Sciatic nerve (tissue), 2 donors: ENCODE measurements around the gene QPCT. TPM values are rescaled to one million over a fixed set of nuclear protein-coding genes. Genes with fewer than 3 reads are reported as not detected.
"Not testable (repeated sequence)": the region's sequence is repeated elsewhere in the genome, so short reads cannot be mapped to it uniquely, and the experiment has no call there.

Experiments used
- ATAC-seq: fragments of 200-7000 bp; cut with Tn5 transposase; one replicate; pipeline ENCODE4 v1.9.1; 2020; ENCODE audit warnings: mild to moderate bottlenecking, moderate library complexity
- DNase-seq: peaks from one replicate; pipeline ENCODE4 v3.0.0-alpha.2; 2020; ENCODE audit warnings: low spot score
- intact Hi-C: fragments of 100-400 bp; cut with DNase I; formaldehyde crosslinking; loops from one replicate; pipeline ENCODE4 v1.14.2; 2022
- total RNA-seq: library from RNA; stranded (reverse); fragmentation: NEBNext Ultra II Directional; extraction: Animal tissue kit (Norgen Biotek cat#: 25700); gene quantifications from one replicate; pipeline ENCODE4 v1.2.1, GENCODE V29; 2021
- donor health status: DM: no; HTN: no; CAD: no.
- donor health status: DM: no; HTN: no; CAD: no.

Gene QPCT
- total RNA-seq, 1 donor from 2014 or later: 4.8 TPM

DNA sequence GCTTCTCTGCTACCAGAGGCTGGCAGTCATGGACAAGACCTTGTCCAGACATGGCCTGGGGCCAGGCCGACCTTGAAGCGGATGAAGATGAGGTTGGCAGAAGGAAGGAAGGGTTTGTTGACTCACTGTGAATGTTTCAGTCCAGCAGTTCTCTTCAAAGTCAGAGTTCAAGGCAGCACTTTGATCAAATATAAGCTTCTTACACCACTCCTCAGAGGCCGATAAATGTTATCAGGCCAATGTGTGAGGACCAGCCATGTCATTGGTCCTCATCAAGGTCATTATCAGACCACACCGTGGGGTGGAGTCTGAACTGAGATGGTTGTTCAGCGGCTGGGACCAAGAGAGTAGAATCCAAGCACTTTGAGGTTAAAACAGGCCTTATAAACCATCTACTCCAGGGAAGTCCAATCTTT, 35.5 kb downstream of the QPCT start:
- ATAC-seq (no peak), DNase-seq (no peak)
- intact Hi-C loops: no loop called here

DNA sequence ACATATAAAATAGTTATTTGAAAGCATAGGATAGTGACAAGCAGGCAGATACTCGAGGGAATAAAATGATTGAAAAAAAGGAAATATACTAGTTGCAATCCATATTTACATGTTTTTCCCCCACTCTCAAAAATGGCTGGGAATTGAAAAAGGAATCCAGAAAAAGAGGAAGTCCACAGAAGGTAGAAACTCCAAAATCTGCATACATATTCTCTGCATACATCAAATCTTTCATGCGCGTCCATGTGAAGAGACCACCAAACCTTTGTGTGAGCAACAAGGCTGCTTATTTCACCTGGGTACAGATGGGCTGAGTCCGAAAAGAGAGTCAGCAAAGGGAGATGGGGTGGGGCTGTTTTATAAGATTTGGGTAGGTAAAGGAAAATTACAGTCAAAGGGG, 36.4 kb downstream of the QPCT start:
- ATAC-seq, DNase-seq, intact Hi-C loops: not testable (repeated sequence)

DNA sequence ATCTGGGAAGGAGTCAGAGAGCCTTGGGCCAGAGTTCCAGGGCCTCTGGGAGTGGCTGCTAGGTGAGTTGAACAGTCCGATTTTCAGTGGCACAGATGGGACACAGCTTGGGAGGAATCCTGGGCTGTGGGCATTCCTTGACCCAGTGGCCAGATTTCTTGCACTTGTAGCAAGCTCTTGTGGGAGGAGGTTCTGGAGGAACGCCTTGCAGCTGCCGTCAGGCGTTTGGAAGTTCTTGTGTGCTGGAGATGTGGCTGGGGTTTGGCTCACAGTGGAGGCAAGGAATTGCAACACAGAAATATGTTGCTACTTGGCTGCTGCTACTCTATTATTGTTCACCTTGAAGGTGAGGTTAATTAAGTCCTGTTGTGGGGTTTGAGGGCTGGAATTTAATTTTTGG, 39.8 kb downstream of the QPCT start:
- DNase-seq, ATAC-seq, intact Hi-C loops: not testable (repeated sequence)

DNA sequence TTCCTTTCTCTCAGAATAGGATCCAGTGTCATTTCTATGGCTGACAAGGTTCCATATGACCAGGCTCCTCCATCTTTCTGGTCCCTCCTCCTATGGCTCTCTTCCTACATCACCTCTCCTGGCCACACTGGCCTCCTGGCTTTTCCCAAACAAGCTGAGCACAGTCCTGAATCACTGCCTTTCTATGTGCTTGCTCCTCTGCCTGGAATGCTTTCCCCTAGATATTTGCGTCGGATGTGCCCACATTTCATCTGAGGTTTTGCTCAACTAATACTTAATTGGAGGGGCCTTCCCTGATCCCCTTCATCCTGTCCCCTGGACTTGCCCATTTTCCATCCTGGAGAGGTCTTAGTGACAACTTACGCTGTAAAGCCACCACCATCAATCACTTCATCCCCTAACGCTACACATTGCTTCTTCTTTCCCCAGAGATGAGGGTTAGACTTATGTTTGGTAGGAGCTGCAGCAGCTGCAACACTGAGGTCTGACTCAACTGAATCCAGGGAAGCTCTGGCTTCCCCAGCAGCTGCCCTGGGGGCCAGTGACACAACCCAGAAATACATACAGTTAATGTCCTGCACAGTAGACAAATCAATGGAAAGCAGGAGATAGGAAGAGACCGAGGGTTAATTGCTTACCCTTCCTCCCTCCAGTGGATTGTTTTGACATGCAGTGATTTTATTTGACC, 42.9 kb downstream of the QPCT start:
- ATAC-seq (no peak), DNase-seq (no peak)
- intact Hi-C loops: no loop called here

DNA sequence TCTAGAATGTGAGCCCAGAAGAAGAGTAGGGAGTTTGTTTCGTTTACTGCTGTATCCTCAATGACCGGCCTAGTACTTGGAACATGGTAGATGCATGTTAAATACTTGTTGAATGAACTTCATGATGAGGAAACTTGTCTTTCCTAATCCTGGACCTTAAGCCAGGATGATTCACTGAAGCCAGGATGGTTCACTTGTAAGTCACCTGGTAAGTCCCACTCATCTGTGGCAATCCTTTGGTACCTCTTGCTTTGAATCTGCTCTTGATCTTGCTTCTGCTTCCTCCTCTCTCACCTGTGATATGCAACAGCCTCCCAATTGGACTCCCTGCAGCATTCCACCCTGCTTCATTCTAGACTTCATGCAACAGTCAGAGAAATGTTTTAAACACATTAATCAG, 43.6 kb downstream of the QPCT start:
- DNase-seq (no peak), ATAC-seq (no peak)
- intact Hi-C loops: no loop called here

DNA sequence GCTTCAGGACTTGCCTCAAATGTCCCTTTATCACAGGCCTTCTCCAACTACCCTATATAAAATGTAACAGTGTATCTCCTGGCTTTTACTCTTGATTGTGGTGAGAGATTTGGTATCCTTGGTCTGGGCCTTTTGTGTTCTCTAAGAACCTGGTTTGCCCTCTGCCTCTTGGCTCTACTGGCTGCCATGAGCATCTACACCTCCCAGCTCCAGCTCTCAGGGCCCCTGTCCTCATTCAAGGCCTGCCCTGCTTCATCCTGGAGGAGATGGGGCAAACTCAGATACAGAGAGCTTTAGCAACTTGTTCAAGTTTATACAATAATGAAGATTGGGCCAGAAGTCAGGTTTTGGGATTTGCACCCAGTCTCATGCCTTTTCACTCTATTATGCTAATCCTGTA, 45.0 kb downstream of the QPCT start:
- ATAC-seq (no peak), DNase-seq (no peak)
- intact Hi-C loops: no loop called here

DNA sequence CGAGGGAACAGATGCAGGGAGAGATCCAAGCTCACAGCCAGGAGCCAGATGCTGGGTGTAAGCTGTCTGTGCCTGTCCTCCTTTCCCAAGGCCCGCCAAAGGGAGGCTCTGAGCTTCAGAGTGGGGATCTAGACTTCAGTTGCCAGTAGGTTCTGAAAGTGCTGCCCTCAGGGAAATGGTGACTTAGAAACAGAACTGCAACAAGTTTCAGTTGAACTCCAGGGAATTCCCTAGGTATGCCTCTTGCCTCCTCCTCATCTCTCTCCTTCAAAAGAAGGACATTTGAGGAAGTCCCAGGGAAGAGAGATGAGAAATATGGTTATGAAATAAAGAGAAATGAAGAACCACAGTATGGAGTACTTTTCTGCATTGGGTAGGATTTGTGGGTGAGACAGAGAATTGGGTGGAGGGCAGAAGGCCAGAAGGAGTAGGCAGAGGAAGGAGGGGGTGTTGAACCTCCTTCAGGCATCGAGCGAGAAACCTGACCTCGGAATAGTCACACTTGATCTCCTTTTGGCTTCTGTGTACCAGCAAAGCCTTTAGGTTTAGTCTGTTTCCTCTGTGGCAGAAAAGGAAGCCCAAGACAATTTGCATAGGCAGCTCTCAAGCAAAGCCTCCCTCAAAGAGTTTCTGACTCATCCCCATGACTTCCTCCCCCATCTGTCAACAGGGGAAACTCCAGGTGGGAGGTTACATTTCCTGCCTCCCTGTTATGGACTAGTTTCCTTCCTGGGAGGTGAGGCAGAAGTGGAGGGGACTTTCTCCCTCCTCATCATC, 45.7 kb downstream of the QPCT start:
- ATAC-seq (no peak), DNase-seq (no peak)
- intact Hi-C loops: no loop called here

DNA sequence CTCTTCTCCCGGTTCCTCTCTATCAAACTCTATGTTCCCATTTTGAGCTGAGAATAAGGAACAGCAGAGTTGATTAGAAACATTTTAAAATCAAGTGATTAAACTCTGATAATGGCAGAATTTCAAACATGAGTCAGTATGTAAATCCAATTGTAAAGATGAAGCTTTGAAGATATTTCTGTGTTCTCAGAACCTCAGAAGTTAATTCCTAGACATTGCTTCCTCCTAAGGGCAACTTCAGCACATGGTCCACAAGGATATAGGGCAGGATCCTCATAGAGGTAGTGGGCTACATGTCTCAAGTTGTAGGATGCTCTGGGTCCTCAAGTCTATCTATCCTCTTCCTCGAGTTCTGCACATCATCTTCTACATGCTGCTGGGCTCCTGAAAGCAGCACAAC, 46.3 kb downstream of the QPCT start:
- intact Hi-C loops: no loop called here
- no peak for ATAC-seq

DNA sequence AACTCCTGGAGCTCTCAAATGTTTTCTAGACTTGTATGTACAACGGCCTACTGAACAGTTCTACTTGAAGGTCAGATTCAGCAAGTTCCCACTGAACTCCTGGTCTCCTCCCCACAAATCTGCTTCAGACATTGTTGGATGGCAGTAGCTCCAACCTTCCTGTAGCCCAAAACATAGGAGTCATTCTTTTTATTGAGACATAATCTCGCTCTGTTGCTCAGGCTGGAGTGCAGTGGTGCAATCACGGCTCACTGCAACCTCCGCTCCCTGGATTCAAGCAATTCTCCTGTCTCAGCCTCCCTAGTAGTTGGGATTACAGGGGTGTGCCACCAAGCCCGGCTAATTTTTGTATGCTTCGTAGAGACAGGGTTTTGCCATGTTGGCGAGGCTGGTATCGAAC, 47.3 kb downstream of the QPCT start:
- ATAC-seq (no peak), DNase-seq (no peak)
- intact Hi-C loops: no loop called here

More for the DNA sequence above, 46.3 kb downstream of the QPCT start:
- no peak for DNase-seq

DNA sequence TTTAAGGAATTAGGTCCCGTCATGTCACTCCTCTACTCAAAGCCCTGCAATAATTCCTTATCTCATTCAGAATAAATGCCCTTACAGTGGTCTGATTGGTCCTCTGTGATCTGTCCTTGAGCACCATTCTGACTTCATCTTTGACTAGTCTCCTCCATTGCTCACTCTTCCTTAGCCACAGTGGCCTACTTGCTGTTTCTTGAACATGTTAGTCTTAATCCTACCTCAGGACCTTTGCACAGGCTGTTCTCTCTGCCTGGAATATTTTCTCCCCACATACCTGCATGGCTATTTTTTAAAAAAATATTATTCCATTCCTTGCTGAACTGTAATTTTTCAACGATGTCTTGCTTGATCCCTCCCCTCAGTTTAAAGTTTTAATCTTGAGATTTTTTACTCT, 48.0 kb downstream of the QPCT start:
- ATAC-seq: no peak
- no peak for DNase-seq
- intact Hi-C loops: no loop called here

DNA sequence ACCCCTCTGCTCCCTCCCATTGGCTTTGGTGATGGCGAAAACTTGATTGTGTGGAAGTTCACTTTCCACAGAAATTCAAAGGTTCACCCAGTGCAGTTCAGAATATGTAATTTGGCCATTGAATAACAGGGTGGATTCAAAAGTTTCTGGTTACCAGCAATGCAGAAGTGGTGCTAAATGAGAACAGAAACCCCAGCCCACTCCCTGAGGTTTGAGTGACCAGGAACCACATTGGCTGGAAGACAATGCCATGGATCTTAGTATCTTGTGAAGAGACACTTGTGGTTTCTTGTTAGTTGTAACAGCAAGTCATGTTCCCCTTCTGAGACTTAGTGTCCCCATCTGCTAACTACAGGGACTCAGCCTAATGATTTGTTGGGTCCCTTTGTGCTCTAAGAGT, 49.8 kb downstream of the QPCT start:
- ATAC-seq: no peak
- DNase-seq: no peak
- intact Hi-C loops: no loop called here

DNA sequence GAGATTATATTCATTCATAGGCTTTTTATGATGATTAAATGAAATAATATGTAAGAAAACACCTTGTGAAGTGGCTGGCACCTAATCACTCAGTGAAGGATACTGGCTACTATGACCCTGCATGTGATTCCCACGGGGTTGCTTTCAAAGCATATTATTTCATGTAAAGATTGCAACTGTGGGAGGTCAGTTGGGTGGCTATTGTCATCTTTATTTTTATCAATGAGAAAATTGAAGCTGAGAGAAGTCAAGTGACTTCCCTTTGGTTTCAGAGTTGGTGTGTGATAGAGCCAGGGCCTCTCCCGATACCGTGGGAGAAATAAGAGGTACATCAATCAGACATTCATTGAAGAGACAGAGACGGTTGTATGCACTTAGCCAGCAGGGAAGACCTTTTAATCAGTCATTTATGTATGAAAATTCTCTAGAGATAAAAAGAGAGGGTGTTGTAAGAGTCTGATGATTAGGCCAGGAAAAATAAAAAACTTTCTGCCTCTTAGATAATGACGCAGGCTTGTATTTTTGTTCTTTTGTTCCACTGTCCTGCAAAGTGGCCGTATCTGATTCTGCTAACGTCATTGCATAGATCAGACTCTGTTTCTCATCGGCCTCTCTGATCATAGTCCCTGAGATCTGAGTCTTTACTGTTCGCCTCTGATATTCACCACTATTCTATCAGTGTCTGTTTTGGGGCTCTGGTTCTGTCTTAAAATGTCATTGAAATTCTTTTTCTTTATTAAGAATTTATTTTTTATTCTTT, 50.5 kb downstream of the QPCT start:
- intact Hi-C loops: no loop called here
- no peak for DNase-seq
- ATAC-seq: no peak

DNA sequence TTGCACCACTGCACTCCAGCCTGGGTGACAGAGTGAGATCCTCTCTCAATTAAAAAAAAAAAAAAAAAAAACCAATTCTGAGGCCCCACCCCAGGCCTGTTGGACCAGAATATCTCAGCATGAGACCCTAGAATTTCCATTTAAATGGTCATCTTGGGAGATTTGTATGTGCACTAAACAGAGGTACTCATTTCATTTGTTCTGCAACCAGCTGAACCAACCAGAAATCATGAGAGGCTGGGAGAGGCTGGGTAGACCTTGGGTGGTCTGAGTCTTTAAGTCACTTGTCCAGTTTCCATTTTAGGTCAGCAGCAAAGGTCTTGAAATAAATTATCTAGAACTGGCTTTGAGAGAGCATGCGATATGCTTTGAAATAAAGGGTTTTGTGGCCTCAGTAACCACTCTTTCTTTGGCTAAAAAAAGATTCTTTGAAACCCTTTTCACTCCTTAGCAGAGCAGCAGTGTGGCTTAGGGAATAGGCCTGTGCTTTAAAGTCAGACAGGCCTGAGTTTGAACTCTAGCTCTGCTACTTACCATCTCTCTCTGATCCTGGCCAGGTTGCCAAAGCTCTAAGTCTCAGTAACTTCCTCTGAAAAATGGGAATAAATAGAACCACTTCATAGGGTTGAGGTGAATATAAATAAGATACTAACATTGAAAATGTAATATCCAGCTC, 52.6 kb downstream of the QPCT start:
- DNase-seq (no peak), ATAC-seq (no peak)
- intact Hi-C loops: no loop called here

DNA sequence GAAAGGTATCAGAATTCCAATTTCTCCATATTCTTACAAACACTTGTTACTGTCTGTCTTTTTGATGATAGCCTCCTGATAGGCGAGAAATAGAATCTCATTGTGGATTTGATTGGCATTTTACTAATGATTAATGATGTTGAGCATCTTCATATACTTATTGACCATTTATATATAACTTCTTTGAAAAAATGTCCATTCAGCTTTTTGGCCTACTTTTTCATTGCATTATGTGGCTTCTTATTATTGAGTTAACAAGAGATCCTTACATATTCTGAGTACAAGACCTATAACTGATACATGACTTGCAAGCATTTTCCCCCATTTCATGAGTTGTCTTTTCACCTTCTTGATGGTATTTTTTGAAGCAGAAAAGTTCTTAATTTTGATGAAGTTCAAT, 54.6 kb downstream of the QPCT start:
- DNase-seq (no peak), ATAC-seq (no peak)
- intact Hi-C loops: no loop called here

DNA sequence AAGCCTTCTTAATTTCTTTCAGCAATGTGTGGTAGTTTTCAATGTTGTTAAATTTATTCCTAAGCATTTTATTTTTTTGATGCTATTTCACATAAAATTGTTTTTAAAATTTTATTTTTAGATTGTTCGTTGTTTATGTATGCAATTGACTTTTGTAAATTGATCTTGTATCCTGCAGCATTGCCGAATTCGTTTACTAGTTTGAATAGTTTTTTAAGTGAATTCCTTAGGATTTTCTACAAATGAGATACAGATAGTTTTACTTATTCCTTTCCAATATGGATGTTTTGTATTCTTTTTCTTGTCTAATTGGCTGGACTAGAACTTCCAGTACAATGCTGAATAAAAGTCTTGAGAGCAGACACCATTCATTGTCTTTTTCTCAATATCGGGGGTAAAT, 55.6 kb downstream of the QPCT start:
- intact Hi-C loops: loop anchor here (5.0 kb wide), 1 partner anchor 272 kb away; the partner anchor contains the start of gene CDC42EP3
- no peak for DNase-seq
- ATAC-seq: no peak

DNA sequence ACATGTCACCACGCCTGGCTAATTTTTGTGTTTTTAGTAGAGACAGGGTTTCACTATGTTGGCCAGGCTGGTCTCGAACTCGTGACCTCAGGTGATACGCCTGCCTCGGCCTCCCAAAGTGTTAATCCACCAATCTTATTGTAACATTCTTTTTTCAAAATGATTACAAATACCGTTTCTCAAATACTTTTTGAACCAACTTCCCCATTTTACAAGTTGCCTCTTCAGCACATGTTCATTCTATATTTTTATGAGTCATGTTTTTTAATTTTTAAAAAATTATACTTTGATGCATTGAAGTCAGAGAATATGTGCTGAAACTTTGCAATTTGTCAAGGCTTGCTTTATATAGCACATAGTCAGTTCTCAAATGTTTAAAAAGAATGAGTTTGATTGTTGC, 58.2 kb downstream of the QPCT start:
- DNase-seq: no peak
- no peak for ATAC-seq
- intact Hi-C loops: loop anchor here (5.0 kb wide), 1 partner anchor 270 kb away; the partner anchor contains the start of gene CDC42EP3

DNA sequence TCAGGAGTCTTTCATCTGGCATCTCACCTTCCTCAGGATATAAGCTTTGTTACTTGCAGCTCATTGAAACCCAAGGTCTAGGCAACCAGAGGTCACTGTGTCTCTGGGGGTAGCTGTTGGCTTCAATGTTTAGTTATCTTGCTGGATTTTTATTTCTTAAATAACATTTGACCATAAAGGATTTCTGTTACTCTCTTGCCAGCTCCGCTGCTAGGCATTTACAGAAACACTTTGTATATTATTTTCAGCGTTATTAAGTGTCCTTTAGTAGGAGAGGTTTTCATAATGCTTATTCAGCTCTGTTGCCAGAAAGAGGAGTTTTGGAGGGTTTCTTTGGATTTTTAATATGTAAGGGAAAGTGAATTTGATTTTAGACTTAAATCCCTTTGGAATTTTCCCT, 61.4 kb downstream of the QPCT start:
- ATAC-seq (no peak), DNase-seq (no peak)
- intact Hi-C loops: no loop called here

DNA sequence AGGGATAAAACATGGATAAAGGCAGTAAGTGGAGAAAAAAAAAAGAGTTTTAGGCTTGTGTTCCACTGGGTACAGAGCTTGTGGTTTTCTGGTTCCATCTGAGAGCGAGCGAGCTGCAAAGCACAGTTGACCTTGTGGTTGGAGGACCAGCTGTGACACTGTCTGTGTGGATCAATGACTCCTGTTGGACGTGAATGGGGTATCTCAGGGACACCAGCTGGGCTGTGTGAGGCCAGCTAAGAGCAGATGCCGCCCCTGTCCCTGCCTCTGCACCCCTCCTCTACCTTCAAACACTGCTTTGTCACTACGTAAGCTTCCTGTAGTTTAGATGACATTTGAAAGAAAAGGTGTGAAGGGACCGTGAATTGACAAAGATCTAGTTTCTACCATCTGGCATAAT, 67.8 kb downstream of the QPCT start:
- DNase-seq (no peak), ATAC-seq (no peak)

DNA sequence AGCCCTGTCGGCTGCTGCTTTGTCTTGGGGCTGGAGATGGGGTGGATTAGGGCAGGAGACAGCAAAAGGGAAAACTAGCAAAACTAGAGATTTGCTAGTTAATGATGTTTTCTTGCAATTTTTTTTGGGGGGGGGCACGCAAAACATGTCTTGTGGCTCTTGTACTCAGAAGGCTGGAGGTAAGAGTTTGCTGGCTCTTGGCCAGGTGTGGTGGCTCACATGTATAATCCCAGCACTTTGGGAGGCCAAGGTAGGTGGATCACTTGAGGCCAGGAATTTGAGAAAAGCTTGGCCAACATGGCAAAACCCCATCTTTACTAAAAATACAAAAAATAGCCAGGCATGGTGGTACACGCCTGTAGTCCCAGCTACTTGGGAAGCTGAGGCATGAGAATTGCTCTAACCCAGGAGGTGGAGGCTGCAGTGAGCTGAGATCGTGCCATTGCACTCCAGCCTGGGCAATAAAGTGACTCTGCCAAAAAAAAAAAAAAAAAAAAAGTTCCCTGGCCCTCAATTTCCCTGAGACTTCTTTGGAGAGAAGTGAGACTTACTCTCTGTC, 69.6 kb downstream of the QPCT start:
- intact Hi-C loops: loop anchor here (5.0 kb wide), 1 partner anchor 418 kb away; no protein-coding TSS in a partner anchor
- peak; percentile 23 for ATAC-seq
- not testable (repeated sequence) for DNase-seq

More for the DNA sequence above, 67.8 kb downstream of the QPCT start:
- intact Hi-C loops: loop anchor here (5.0 kb wide), 1 partner anchor 420 kb away; no protein-coding TSS in a partner anchor
